ENCODE measurements around the gene APOL4.
"Not testable (repeated sequence)": the region's sequence is repeated elsewhere in the genome, so short reads cannot be mapped to it uniquely, and the experiment has no call there.

Gene APOL4

GRCh38 chr22:36191106-36191836, 10.3 kb downstream of the APOL4 start:
- DNase-seq (ENCODE audit: low read depth), result no peak
- no peak for TF ChIP-seq CTCF (IDR thresholded peaks at IDR 0.05; ENCODE audit: low read depth, low read length, missing control alignments)
- H3K4me3 ChIP-seq (ENCODE audit: low read depth, low read length), result no peak overlapping the region

- not testable (repeated sequence) for H3K4me3 ChIP-seq (ENCODE audit: low read depth, low read length); DNase-seq (ENCODE audit: low read depth)
Observed at GRCh38 chr22:36187862-36188261, 13.7 kb downstream of the APOL4 start.

- TF ChIP-seq CTCF (IDR thresholded peaks at IDR 0.05; ENCODE audit: low read depth, low read length, missing control alignments), result peak; percentile 9
- H3K4me3 ChIP-seq (ENCODE audit: low read depth, low read length), result no peak overlapping the region
- no peak for DNase-seq (ENCODE audit: low read depth)
Observed at GRCh38 chr22:36185828-36186624, 15.6 kb downstream of the APOL4 start.

GRCh38 chr22:36184433-36185025, 17.1 kb downstream of the APOL4 start:
- no peak for DNase-seq (ENCODE audit: low read depth)
- H3K4me3 ChIP-seq (ENCODE audit: low read depth, low read length), result no peak overlapping the region
- no peak for TF ChIP-seq CTCF (IDR thresholded peaks at IDR 0.05; ENCODE audit: low read depth, low read length, missing control alignments)

- no peak overlapping the region for H3K4me3 ChIP-seq (ENCODE audit: low read depth, low read length)
- no peak for TF ChIP-seq CTCF (IDR thresholded peaks at IDR 0.05; ENCODE audit: low read depth, low read length, missing control alignments)
Observed at GRCh38 chr22:36183446-36183845, 18.2 kb downstream of the APOL4 start.

GRCh38 chr22:36182857-36183256, 18.8 kb downstream of the APOL4 start:
- DNase-seq (ENCODE audit: low read depth), result no peak
- no peak for TF ChIP-seq CTCF (IDR thresholded peaks at IDR 0.05; ENCODE audit: low read depth, low read length, missing control alignments)
- H3K4me3 ChIP-seq (ENCODE audit: low read depth, low read length), result no peak overlapping the region

More at GRCh38 chr22:36183446-36183845, 18.2 kb downstream of the APOL4 start:
- DNase-seq (ENCODE audit: low read depth), result no peak

- no peak for TF ChIP-seq CTCF (IDR thresholded peaks at IDR 0.05; ENCODE audit: low read depth, low read length, missing control alignments)
- H3K4me3 ChIP-seq (ENCODE audit: low read depth, low read length), result no peak overlapping the region
- DNase-seq (ENCODE audit: low read depth), result no peak
Observed at GRCh38 chr22:36182056-36182455, 19.6 kb downstream of the APOL4 start.
